ENCODE measurements around the gene PTGER1.
"Not testable (repeated sequence)": the region's sequence is repeated elsewhere in the genome, so short reads cannot be mapped to it uniquely, and the experiment has no call there.

Gene PTGER1

GRCh38 chr19:14475251-14476073, at the start of gene PTGER1:
TSS of gene PTGER1 (minus strand) at chr19:14475354. CDS start at chr19:14474320, 1,034 bp downstream.
- no peak for DNase-seq

DNA sequence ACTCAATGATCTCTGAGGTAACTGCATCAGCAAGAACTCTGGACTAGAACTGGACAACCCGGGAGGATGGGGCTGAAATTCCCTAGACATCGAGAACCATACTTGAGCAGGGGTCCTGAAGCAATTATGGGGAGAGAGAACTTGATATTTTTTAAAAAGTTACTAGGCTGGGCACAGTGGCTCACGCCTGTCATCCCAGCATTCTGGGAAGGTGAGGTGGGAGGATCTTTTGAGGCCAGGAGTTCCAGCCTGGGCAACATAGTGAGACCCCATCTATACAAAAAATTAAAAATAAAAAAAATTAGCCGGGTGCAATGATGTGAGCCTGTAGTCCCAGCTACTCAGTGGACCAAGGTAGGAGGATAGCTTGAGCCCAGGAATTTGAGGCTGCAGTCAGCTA, 45.4 kb upstream of the PTGER1 start:
- no peak for DNase-seq

DNA sequence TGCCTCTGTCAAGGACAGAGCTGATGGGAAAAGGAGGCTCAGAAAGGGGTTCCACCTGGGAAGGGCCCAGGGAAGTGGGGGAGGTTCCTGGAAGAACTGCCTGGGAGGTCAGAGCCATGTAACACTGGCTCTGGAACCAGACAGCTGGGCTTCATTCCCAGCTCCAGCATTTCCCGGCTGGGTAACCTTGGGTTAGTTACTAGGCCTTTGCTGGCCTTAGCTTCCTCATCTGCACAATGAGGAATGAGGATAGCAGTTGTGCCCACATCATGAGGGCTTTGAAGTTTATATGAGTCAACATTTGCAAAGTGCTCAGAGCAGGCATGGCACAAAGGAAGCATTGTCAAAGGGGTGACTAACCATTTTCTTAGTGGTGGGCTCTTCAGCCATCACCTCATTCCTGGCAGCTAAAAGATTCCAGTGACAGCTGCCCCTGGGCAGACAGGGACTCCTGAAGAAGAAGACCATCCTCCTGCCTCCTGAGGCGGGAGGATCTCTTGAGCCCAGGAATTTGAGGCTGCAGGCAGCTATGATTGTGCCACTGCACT, 44.8 kb upstream of the PTGER1 start:
- DNase-seq, result no peak

GRCh38 chr19:14519245-14519859, 44.2 kb upstream of the PTGER1 start:
- no peak for DNase-seq

DNA sequence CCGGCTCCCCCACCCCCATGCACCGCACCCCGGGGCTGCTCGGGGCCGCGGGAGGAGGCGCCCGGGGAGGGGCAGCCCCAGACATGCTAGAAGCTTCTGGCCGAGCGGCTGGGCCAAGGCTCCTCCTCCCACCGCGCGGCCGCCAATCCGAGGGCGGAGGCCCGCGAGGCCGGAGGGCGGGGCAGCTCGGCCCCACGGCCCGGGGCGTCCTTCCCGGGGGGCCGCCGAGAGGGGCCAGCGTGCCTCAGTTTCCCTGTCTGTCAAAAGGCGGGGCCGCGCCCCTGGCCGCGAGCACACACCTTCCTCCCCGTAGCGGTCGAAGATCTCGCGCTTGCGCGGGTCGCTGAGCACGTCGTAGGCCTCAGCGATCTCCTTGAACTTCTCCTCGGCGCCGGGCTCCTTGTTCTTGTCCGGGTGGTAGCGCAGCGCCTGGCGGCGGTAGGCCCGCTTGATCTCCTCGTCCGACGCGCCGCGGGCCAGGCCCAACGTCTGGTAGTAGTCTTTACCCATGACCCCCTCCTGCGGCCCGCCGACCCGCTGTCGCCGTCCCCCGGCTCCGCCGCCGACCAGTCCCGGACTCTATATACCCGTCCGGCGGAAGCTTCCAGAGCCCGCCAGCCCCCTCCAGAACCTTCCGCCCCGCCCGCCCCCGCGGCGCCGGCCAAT, 42.8 kb upstream of the PTGER1 start, which contains the start of gene DNAJB1:
DNAJB1 (minus strand) TSS at position 558 of the 666 bp plus-strand sequence; CDS start at position 510, 48 bp downstream.
- peak; percentile 42 for DNase-seq

DNA sequence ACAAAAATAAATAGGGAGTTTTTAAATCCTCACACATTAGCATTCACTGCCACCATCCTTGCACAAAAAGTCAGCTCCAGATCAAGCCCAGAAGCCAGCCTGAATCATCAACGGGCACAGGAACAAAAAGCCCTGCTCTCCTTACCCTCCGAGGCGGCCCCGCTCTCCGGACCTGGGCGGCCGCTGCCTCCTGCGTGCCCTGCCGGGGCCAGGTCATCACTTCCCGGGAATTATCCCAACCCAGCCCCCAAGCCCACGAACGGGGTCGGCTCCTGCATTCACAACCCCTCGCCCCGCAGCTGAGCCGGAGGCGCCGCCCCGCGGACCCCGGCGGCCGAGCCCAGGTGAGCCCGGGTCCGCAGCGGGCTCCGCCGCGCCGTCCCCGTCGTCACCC, 42.3 kb upstream of the PTGER1 start:
- no peak for DNase-seq

DNA sequence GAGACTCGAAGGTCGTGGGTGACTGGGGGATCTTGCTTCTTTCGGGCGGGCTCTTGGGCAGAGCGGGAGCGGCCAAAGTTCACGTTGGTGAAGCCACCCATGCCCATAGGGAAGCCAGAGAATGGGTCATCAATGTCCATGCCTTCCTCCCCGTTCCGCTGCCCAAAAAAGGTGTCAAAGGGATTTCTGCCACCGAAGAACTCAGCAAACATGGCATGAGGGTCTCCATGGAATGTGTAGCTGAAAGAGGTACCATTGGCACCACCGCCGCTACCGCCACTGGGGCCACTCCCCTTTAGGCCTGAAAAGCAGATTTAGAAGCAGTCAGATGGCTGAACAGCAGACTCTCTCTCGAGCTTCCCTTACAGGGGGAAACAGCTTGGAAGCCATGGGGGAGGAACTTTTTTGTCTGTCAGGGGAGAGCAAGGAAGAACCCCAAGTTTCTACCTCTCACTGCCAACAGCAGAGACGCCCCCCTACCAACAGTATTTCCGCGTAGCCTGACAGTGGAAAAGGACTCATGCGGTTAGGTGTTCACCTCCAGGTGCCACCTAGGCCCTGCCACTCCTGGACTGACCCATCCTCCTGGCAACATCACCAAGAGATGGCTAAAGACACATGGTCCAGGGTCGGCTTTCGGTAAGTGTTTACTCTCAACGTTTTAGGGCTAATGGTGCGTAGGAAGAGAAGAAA, 41.7 kb upstream of the PTGER1 start:
- no peak for DNase-seq

DNA sequence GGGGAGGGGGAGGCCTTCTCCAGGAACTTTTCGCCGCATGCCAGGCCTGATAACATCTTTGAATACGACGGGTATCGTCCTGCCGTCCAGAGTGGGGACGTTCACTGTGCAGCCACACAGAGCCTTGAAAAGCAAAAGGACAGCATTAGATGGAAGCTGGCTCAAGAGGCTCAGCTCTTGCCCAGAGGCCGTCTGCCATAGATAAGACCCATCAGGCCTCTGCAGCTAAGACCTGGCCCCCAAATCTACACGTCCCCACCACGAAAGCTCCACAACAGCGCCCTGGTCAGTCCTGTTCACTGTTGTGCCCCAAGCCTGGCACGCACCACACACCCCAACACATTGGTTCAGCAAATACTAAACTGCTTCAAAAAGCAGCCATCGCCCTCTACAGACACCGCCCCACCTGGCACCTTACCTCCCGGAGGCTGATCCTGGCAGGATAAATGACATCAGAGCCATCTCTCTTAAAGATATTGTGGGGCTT, 40.9 kb upstream of the PTGER1 start:
- DNase-seq, result no peak

- DNase-seq, result no peak
Observed at GRCh38 chr19:14515501-14516047, 40.4 kb upstream of the PTGER1 start.

DNA sequence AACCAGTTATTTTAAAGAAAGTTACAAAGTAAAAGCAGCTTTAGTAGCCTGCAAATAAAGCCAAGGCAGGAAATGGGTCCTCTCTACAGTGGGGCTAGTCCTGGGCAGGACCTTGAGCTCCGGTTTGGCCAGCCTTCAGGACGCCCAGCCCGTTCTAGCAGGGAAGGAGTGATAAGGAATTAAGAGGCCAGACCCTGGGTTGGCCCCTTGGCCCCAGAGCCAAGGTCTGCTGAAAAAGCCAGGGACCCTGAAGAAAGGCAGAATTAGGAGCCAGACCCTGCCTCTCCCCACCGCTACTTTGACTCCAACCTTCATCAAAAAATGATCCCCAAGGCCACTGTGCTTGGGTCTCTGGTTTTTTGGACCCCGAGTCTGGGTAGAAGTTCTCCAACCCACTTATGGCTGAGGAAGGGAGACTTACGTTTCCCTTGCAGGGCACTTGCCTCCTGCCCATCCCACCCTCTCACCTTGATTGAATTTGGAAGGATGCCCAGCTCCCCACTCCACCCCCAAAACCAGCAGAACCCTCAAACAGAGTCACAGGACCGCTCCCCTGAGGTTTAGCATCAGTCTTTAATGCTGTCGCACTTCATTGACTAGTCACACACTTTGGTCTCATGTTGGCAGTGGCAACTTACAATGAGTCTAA, 39.2 kb upstream of the PTGER1 start:
- DNase-seq, result no peak

GRCh38 chr19:14512406-14512961, 37.3 kb upstream of the PTGER1 start:
- DNase-seq, result no peak

- DNase-seq, result no peak
Observed at GRCh38 chr19:14511229-14511593, 36.1 kb upstream of the PTGER1 start.

DNA sequence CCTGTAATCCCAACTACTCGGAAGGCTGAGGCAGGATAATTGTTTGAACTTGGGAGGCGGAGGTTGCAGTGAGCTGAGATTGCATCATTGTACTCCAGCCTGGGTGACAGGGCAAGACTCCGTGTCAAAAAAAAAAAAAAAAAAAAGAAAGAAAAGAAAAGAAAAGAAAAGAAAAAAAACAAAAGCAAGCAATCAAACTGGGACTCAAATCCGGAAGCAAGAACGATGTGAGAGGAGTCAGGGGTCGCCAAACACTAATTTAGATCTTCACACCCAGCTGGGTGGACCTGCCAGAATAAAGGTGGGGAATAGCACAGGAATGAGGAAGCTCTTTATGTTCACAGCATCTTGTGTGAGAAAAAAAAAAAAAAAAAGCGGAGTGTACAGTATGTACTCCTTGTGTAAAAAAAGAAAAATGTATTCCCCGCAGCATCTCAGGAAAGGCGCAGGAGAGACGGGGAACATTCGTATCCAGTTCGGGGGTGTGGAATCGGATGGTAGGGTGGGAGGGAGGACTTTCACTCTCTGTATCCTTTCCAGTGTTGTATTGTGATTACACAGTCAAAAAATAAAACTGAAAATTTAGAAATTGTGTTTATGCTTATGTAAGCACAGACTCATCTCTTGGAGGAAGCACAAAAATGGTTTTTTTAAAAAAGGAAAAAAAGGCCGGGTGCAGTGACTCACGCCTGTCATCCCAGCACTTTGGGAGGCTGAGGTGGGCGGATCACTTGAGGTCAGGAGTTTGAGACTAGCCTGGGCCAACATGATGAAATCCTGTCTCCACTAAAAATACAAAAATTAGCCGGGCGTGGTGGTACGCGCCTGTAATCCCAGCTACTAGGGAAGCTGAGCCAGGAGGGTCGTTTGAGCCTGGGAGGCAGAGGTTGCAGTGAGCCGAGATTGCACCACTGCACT, 35.4 kb upstream of the PTGER1 start:
- no peak for DNase-seq

DNA sequence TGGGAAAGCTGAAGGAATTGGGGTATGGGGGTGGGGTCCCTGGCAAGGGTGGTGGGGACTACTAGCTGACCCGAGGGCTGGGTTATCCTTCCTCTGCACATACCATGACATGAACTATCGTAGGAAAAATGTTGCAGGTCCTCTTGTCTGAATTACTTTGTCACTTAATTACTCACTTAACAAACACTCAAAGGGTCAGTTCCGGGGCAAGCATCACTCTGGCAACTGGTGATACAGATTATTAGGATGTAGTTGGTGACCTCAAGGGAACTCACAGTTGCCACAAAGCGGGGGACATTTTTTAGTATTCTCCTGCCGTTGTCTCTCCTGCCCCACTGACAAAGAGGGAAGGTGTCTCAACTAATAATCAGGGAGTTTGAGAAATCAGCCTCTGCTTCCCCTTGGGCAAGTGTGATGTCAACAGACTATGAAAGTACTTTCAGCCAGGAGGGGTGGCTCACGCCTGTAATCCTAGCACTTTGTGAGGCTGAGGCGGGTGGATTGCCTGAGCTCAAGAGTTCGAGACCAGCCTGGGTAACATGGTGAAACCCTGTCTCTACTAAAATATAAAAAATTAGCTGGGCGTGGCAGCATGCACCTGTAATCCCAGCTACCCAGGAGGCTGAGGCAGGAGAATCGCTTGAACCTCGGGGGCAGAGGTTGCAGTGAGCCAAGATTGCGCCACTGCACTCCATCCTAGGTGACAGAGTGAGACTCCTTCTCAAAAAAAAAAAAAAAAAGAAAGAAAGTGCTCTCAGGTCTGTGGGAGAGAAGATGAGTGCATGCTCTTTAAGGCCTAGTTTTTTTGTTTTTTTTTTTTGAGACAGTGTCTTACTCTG, 32.8 kb upstream of the PTGER1 start:
- DNase-seq, result no peak

- no peak for DNase-seq
Observed at GRCh38 chr19:14505488-14506239, 30.5 kb upstream of the PTGER1 start.

- not testable (repeated sequence) for DNase-seq
Observed at GRCh38 chr19:14504575-14504974, 29.4 kb upstream of the PTGER1 start.

GRCh38 chr19:14503285-14503684, 28.1 kb upstream of the PTGER1 start:
- DNase-seq, result no peak

DNA sequence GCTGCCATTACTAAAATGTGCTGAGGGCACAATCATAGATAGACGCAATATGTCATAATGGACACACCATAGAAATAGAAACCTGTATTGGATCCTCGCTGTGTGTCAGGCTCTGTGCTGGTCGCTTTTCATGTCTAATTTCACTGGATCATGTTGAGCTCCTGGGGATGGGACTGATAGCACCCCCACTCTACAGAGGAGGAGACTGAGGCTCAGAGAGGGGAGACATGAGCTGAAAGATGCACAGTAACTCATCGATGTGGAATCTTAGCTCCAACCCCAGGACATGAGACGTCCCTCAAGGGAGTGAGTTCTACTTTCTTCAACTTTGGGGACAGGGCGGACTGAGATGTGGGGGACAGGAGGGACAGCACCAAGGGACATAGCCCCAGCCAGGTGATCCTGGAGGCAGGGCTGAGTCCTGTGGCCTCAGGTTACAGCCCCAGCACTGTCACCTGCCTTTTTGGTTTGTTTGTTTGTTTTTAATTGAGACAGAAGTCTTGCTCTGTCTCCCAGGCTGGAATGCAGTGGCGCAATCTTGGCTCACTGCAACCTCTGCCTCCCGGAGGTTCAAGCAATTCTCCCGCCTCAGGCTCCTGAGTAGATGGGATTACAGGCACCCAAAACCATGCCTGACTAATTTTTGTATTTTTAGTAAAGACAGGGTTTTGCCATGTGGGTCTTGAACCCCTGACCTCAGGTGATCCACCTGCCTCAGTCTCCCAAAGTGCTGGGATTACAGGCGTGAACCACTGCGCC, 27.4 kb upstream of the PTGER1 start:
- DNase-seq, result no peak

Measured in NCI-H2171 (cell line).